Muscle layer of colon (tissue), 2 donors: ENCODE results near the gene SMIM3.
"Not testable (repeated sequence)": the region's sequence is repeated elsewhere in the genome, so short reads cannot be mapped to it uniquely, and the experiment has no call there.

ENCODE experiments used
- H3K27ac ChIP-seq: one replicate; pipeline ENCODE4 v1.7.0; 2013; ENCODE audit warnings: low read depth, mild to moderate bottlenecking, low read length, moderate library complexity
- H3K27me3 ChIP-seq, 2 donors: one replicate each; pipeline ENCODE4 v1.7.0; 2013; ENCODE audit warnings: low read length in 2 of 2, mild to moderate bottlenecking in 2 of 2; ENCODE audit not compliant: insufficient read depth in 2 of 2, control insufficient read depth in 1 of 2
- H3K36me3 ChIP-seq: one replicate; pipeline ENCODE4 v1.7.0; 2013; ENCODE audit warnings: mild to moderate bottlenecking, low read length; ENCODE audit not compliant: insufficient read depth
- H3K4me1 ChIP-seq: one replicate; pipeline ENCODE4 v1.7.0; 2013; ENCODE audit warnings: mild to moderate bottlenecking, low read length; ENCODE audit not compliant: insufficient read depth
- H3K4me3 ChIP-seq, 2 donors: one replicate each; pipeline ENCODE4 v1.7.0; 2013; ENCODE audit warnings: low read length in 2 of 2, low read depth in 1 of 2, mild to moderate bottlenecking in 1 of 2, moderate library complexity in 1 of 2
- H3K9ac ChIP-seq: one replicate; pipeline ENCODE4 v1.7.0; 2013; ENCODE audit warnings: low read length
- H3K9me3 ChIP-seq: one replicate; pipeline ENCODE4 v1.7.0; 2013; ENCODE audit warnings: mild to moderate bottlenecking, low read length
- donor health status: abdominal sarcoma.
- donor health status: Adenocarcinoma of cecum.

The SMIM3 gene, protein sequence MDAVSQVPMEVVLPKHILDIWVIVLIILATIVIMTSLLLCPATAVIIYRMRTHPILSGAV

DNA sequence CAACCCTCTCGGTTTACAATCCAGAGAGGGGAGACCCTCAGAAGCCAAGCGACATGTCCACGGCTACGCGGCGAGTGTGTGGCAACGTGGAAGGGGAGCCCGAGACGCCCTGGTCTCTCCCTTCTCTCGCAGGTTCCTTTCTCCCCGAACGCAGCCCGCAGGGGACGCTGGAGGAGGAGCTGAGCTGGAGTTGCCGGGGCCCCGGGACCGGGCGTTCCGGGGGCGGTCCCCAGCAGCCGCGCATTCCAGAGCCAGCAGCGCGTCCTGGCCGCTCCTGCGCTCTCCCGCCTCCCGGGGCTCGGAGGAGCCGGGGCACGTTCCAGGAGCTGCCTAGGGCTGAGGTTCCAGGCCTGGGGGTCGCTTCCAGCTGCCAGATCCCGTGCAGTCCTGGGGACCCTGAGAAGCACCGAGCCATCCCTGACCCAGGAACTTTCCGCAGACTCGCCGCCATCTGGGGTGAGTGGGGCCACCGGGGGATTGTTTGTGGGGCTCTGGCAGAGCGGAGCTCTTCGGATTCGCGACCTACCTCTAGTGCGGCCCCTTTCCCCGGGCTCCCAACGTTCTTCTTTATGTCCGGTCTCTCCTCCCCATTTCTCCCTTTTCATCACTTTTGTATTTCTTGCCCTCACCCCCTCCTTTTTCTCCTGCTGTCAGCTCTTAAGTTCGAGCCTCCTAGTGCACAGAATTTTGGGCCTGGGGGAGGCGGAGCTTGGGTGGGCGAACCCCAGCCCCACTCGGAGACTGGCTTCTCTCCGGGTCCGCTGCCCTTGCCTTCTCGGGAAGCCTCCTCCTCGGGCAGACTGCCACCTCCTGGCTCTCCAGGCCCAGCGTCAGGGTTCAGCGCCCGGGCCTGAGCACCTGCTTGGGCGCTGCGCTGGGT is at the start of gene SMIM3:
SMIM3 (plus strand) TSS at position 241 of the 880 bp plus-strand sequence. CDS start 16,684 bp downstream, outside the sequence.
- Histone ChIP-seq H3K27me3 (no peaks in the 10 kb centered on the region), H3K36me3 (peaks cover 8% of the 10 kb centered on the region), H3K9me3 (no peaks in the 10 kb centered on the region), H3K9ac (peak within 1 kb of the TSS; percentile 86), H3K4me1 (peaks cover 48% of the 10 kb centered on the region), H3K4me3 (peak within 1 kb of the TSS; percentile 84 to 88), H3K27ac (peak within 1 kb of the TSS; percentile 97)

DNA sequence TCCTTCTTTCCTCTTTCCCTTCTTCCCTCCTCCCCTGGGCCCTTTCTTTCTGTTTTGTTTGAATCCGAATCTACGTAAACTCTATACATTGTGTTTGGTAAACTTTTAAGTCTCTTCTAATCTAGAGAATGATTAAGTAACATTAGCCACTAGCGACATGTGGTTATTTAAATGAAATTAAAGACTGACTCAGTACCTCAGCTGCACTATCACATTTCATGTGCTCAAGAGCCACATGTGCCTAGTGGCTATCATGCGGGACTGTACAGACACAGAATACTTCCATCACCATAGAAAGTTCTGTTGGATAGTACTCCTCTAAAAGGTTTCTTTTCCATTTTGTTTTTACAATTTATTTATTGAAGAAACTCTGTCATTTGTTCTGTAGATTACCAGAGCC is 48.7 kb upstream of the SMIM3 start:
- H3K27ac ChIP-seq = no peak overlapping the region
- peaks cover 46% of the 10 kb centered on the region for H3K36me3 ChIP-seq
- H3K9me3 ChIP-seq = no peaks in the 10 kb centered on the region
- H3K9ac ChIP-seq = no peak overlapping the region
- H3K4me1 ChIP-seq = no peaks in the 10 kb centered on the region
- no peaks in the 10 kb centered on the region for H3K27me3 ChIP-seq
- H3K4me3 ChIP-seq = no peak overlapping the region

DNA sequence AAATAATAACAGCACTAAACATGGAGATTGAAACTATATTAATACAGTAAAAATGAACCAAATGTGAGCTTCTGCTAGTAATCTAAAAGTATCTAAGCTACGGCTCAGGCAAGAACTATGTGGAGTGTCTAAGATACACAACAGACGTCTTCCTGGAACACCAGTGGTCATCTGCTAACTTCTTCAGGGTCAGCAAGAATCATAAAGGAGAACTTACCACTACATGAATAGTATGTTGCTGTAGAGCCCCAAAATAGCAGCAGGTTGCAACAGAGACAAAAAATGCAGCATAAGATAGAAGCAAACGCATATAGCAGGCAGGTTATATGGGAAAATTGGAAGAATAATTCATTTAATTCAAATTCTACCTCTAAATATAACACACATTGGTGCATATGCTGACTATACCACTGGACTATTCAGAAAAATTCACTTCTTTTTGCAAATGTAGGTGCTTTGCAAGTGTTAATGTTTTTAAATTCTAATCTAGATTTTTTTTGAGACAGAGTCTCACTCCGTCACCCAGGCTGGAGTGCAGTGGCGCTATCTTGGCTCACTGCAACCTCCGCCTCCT is 46.8 kb upstream of the SMIM3 start:
- Histone ChIP-seq H3K27me3 (no peaks in the 10 kb centered on the region), H3K4me3 (no peak overlapping the region), H3K27ac (no peak overlapping the region), H3K9me3 (no peaks in the 10 kb centered on the region), H3K36me3 (peaks cover 48% of the 10 kb centered on the region), H3K4me1 (no peaks in the 10 kb centered on the region), H3K9ac (no peak overlapping the region)

DNA sequence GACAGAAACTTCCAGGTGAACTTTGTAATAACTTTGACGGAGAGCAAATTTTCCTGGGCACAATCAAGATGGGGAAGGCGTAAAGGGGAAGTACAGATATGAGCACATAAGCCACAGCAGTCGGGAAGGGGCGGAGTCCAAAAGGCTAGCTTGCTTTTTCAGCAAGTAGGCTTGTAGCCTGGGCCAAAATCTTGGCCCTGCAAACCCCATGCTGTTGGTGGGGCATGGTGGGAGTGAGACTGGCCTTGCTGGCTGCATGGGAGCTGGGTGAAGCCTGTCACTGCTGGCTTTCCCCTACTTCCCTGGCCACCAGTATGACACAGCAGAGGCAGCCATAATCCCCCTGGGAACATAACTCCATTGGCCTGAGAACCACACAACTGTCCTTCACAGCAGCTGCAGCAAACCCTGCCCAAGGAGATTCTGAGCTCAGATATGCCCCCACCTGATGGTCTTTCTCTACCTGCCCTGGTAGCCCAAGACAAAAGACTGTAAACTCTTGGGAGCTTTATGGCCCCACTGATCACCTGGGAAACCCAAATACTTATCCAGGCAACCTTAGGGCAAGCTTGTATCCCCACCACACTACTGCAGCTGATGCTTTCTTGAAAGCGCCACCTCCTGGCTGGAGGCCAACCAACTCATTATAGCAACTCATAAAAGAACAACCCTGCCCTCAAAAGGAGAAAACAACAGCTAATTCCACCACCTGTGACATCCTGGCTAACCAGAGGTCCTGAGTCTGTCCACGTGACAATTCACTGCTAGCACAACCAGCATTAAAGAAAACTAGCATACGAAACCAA is 43.8 kb upstream of the SMIM3 start:
- Histone ChIP-seq H3K4me1 (peaks cover 6% of the 10 kb centered on the region), H3K36me3 (peaks cover 37% of the 10 kb centered on the region), H3K4me3 (no peak overlapping the region), H3K27me3 (no peaks in the 10 kb centered on the region), H3K9me3 (no peaks in the 10 kb centered on the region), H3K27ac (no peak overlapping the region), H3K9ac (no peak overlapping the region)

DNA sequence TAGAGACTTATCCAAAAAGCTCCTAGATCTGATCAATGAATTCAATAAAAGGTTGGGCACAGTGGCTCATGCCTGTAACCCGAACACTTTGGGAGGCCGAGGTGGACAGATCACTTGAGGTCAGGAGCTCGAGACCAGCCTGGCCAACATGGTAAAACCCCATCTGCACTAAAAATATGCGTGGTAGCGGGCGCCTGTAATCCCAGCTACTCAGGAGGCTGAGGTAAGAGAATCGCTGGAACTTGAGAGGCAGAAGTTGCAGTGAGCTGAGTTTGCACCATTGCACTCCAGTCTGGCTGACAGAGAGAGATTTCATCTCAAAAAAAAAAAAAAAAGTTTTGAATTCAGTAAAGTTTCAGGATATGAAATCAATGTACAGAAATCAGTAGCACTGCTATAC is 39.7 kb upstream of the SMIM3 start:
- Histone ChIP-seq H3K27ac (no peak overlapping the region), H3K4me3 (no peak overlapping the region), H3K27me3 (no peaks in the 10 kb centered on the region), H3K9me3 (no peaks in the 10 kb centered on the region), H3K4me1 (peaks cover 6% of the 10 kb centered on the region), H3K36me3 (peaks cover 9% of the 10 kb centered on the region), H3K9ac (no peak overlapping the region)

DNA sequence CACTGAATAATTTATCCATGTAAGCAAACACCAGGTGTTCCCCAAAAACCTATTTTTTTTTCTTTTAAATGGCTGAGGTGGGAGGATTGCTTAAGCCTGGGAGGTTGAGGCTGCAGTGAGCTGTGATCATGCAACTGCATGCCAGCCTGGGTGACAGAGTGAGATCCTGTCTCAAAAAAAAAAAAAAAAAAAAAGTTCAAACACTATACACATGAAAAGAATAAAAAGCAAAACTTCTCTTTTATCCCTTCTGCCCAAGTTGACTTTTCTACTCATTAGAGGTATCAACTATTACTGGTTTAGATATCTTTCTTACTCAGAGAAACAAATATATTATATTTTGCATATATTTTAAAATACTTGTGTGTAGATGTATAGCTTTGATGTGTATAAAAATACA is 37.6 kb upstream of the SMIM3 start:
- peaks cover 3% of the 10 kb centered on the region for H3K36me3 ChIP-seq

DNA sequence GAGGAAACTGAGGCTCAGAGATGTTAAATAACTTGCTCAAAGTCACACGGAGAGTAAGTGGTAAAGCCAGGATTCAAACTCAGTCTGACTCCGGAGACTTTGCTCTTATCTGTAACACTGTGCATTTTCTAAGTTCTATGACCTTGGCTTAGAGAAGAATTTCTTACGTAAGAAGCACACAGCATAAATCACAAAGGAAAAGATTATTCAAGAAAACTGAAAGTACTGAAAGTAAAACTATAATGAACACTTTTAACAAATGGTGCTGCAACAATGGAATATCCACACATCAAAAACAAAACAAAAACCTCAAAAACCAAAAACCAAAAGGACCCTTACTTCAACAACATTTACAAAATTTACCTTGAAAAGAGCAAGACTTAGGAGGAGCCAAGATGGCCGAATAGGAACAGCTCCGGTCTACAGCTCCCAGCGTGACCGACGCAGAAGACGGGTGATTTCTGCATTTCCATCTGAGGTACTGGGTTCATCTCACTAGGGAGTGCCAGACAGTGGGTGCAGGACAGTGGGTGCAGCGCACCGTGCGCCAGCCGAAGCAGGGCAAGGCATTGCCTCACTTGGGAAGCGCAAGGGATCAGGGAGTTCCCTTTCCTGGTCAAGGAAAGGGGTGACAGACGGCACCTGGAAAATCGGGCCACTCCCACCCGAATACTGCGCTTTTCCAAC is 36.0 kb upstream of the SMIM3 start:
- H3K27ac ChIP-seq, H3K36me3 ChIP-seq, H3K4me1 ChIP-seq, H3K9ac ChIP-seq, H3K4me3 ChIP-seq, H3K9me3 ChIP-seq, H3K27me3 ChIP-seq: not testable (repeated sequence)

More for the DNA sequence above, 37.6 kb upstream of the SMIM3 start:
- H3K27ac ChIP-seq = no peak overlapping the region
- no peak overlapping the region for H3K9ac ChIP-seq
- no peaks in the 10 kb centered on the region for H3K9me3 ChIP-seq
- no peak overlapping the region for H3K4me3 ChIP-seq
- H3K4me1 ChIP-seq = peaks cover 6% of the 10 kb centered on the region
- H3K27me3 ChIP-seq = no peaks in the 10 kb centered on the region

DNA sequence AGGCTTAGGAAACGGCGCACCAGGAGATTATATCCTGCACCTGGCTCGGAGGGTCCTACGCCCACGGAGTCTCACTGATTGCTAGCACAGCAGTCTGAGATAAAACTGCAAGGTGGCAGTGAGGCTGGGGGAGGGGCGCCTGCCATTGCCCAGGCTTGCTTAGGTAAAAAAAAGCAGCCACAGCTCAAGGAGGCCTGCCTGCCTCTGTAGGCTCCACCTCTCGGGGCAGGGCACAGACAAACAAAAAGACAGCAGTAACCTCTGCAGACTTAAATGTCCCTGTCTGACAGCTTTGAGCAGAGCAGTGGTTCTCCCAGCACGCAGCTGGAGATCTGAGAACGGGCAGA is 35.4 kb upstream of the SMIM3 start:
- not testable (repeated sequence) for H3K4me3 ChIP-seq, H3K9ac ChIP-seq, H3K36me3 ChIP-seq, H3K27me3 ChIP-seq, H3K4me1 ChIP-seq, H3K27ac ChIP-seq, H3K9me3 ChIP-seq

DNA sequence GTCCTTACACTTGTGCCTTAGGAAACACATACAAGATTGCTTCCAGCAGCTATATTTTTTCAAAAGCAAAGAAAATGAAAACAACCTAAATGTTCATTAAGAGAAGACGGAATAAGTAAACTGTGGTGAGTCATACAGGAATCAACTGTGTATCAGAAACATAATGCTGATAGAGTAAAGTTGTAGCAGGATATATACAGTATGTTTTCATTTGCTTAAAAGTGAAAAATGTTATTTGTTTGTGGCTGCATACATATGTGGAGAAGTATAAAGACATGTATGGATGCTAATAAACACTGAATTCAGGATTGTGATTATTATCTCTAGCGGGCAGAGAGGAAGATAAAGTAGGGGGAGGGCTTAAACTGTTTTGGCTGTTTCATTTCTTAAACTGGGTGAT is 28.1 kb upstream of the SMIM3 start:
- Histone ChIP-seq H3K9ac (no peak overlapping the region), H3K27me3 (no peaks in the 10 kb centered on the region), H3K9me3 (no peaks in the 10 kb centered on the region), H3K27ac (no peak overlapping the region), H3K36me3 (peaks cover 47% of the 10 kb centered on the region), H3K4me3 (no peak overlapping the region), H3K4me1 (peaks cover 26% of the 10 kb centered on the region)

DNA sequence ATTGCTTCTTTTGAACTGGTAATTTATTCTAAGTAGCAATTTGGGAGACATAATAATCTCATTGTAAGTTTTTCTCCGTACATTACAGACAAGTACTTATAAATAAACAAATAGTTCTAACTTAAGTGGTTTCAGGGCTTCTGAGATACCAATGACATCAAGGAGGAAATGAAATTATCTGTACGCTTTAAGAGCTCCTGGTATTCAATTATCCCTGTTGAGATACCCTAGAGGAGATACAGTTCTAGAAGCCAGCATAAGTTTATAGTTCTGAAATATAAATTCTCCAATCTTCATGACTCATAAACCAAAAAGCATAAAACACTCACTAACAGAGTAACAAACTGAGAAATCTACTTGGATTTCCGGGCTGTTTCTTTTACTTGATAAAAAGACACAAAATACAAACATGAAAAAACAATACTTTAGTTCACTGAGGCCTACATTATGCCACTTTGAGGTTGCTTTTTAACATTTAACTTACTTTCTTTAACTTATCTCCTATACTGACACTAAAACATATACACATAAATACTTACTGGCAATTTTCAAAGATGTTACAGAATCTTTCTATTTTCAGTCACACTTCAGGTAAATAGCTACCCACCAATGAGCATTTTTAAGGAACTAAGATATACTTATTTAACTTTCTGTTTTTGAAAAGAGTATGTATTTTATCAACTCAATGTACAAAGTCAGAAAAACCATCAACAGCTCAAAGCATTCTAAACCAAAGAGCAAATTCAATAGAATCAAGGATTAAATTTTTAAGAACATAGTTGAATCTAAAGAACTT is 27.3 kb upstream of the SMIM3 start:
- Histone ChIP-seq H3K27me3 (no peaks in the 10 kb centered on the region), H3K4me3 (no peak overlapping the region), H3K9me3 (no peaks in the 10 kb centered on the region), H3K36me3 (peaks cover 55% of the 10 kb centered on the region), H3K4me1 (peaks cover 26% of the 10 kb centered on the region), H3K9ac (no peak overlapping the region), H3K27ac (no peak overlapping the region)
